Ishikawa (cell line): ENCODE measurements around the gene DACH1.

Experiments
- CEBPB ChIP-seq: IDR thresholded peaks from 2 replicates; pipeline ENCODE4 v1.6.1; 2012
- RAD21 ChIP-seq: IDR thresholded peaks from 2 replicates; pipeline ENCODE4 v1.6.1; 2012; ENCODE audit warnings: low read depth
- TCF12 ChIP-seq: IDR thresholded peaks from 2 replicates; pipeline ENCODE4 v1.6.1; 2012; ENCODE audit warnings: low read depth

DNA sequence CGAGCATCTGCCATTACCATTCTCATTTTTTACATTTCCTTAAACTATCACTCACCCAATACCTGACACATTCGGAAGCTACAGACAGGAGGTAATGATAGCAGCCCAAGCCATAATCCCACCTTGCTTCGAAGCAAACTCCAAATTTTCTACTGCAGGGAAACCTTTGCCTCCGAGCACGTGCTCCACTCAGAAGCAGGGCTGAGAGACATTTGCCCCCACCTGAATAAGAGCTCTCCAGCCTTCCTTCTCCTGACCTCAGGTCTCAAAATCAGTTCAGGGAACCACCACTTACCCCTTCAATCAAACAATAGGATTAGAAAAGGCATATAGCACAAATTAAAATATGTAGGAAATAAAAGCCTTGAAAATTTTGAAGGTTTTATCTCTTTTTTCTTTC, 2.3 kb upstream of the DACH1 start:
- TF ChIP-seq TCF12, result no peak
- TF ChIP-seq RAD21, result no peak
- TF ChIP-seq CEBPB, result no peak
